HEK293T (cell line): ENCODE data around the gene EPHA2.

Experiments
- BHLHE40 ChIP-seq: fragments of 450-650 bp; IDR thresholded peaks from 2 replicates; pipeline ENCODE4 v1.6.1; 2016; ENCODE audit warnings: mild to moderate bottlenecking, moderate library complexity, borderline replicate concordance
- ELF4 ChIP-seq: fragments of 450-650 bp; IDR thresholded peaks from 2 replicates; pipeline ENCODE4 v1.6.1; 2017; ENCODE audit warnings: antibody characterized with exemption
- FOXK2 ChIP-seq: fragments of 450-650 bp; IDR thresholded peaks from 2 replicates; pipeline ENCODE4 v1.6.1; 2016; ENCODE audit warnings: mild to moderate bottlenecking
- FOXM1 ChIP-seq: fragments of 450-650 bp; IDR thresholded peaks from 2 replicates; pipeline ENCODE4 v1.6.1; 2017; ENCODE audit warnings: mild to moderate bottlenecking, borderline replicate concordance
- HDGF ChIP-seq: fragments of 450-650 bp; IDR thresholded peaks from 2 replicates; pipeline ENCODE4 v1.6.1; 2017; ENCODE audit warnings: antibody characterized with exemption, borderline replicate concordance
- LEF1 ChIP-seq: fragments of 450-650 bp; IDR thresholded peaks from 2 replicates; pipeline ENCODE4 v1.6.1; 2017; ENCODE audit warnings: mild to moderate bottlenecking, borderline replicate concordance
- NFRKB ChIP-seq: fragments of 450-650 bp; IDR thresholded peaks from 2 replicates; pipeline ENCODE4 v1.6.1; 2016; ENCODE audit warnings: mild to moderate bottlenecking, moderate library complexity
- SP1 ChIP-seq: fragments of 450-650 bp; IDR thresholded peaks from 2 replicates; pipeline ENCODE4 v1.6.1; 2017
- SUZ12 ChIP-seq: fragments of 450-650 bp; IDR thresholded peaks from 2 replicates; pipeline ENCODE4 v1.6.1; 2016; ENCODE audit warnings: mild to moderate bottlenecking
- TARDBP ChIP-seq: fragments of 450-650 bp; IDR thresholded peaks from 2 replicates; pipeline ENCODE4 v1.6.1; 2016
- ZNF384 ChIP-seq: fragments of 450-650 bp; IDR thresholded peaks from 2 replicates; pipeline ENCODE4 v1.6.1; 2016
- TF ChIP-seq, protein P1 (sequence below): fragments of 450-650 bp; IDR thresholded peaks from 2 replicates; pipeline ENCODE4 v1.6.1; 2016

DNA sequence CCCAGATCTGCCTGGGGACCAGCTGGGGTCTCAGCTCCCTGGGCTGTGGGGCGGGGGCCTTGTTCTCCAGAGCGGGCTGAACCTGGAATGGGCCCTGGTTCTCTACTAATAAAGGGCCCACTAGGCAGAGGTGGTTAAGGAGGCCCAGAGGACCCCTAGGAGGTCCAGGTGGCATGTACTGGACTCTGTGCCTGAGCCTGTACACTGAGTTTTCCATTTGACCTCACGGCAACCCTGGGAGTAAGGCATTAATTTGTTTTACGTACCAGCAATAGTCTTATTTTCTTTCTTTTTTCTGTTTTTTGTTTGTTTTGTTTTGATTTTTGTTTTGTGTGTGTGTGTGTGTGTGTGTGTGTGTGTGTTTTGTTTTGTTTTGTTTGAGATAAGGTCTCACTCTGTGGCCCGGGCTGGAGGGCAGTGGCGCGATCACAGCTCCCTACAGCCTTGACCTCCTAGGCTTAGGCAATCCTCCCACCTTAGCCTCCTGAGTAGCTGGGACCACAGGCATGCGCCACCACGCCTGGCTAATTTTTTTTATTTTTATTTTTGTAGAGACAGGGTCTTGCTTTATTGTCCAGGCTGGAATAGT is 62.9 kb downstream of the EPHA2 start:
- TF ChIP-seq ELF4 (no peak), NFRKB (no peak), FOXM1 (no peak), BHLHE40 (no peak), SUZ12 (no peak), ZNF384 (no peak), SP1 (no peak), LEF1 (no peak), TARDBP (no peak), HDGF (no peak), FOXK2 (no peak)
- TF ChIP-seq, protein P1, sequence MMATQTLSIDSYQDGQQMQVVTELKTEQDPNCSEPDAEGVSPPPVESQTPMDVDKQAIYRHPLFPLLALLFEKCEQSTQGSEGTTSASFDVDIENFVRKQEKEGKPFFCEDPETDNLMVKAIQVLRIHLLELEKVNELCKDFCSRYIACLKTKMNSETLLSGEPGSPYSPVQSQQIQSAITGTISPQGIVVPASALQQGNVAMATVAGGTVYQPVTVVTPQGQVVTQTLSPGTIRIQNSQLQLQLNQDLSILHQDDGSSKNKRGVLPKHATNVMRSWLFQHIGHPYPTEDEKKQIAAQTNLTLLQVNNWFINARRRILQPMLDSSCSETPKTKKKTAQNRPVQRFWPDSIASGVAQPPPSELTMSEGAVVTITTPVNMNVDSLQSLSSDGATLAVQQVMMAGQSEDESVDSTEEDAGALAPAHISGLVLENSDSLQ: no peak
